Keratinocyte (primary cell): Measurements from ENCODE around the gene ADAMTS9. TPM values are rescaled to one million over a fixed set of nuclear protein-coding genes. Genes with fewer than 3 reads are reported as not detected.

ENCODE experiments used
- DNase-seq: peaks from one replicate; pipeline ENCODE4 v3.0.0-alpha.2; 2011; ENCODE audit warnings: low read depth, missing footprints, low spot score
- FAIRE-seq: peaks from 2 replicates; lab custom pipeline; 2011; peaks lifted over from hg19 to GRCh38; lab: Jason Lieb, UNC
- H2AFZ ChIP-seq: 2 replicates; pipeline ENCODE4 v1.6.0; 2012; ENCODE audit warnings: low read length, control low read depth, inconsistent platforms; ENCODE audit not compliant: control insufficient read depth
- H3K27ac ChIP-seq: 2 replicates; pipeline ENCODE4 v1.5.1; 2011; ENCODE audit warnings: low read length; ENCODE audit not compliant: control insufficient read depth, insufficient read depth
- H3K27me3 ChIP-seq: 3 replicates; pipeline ENCODE4 v1.6.0; 2011; ENCODE audit warnings: low read length; ENCODE audit not compliant: control insufficient read depth, insufficient read depth; ENCODE audit errors: extremely low read depth
- H3K36me3 ChIP-seq, 2 experiments: 2 replicates in 1 of 2; 3 replicates in 1 of 2; pipeline ENCODE4 v1.5.1; 2011; ENCODE audit warnings: low read length in 2 of 2, mild to moderate bottlenecking in 1 of 2; ENCODE audit not compliant: control insufficient read depth in 2 of 2, insufficient read depth in 2 of 2; ENCODE audit errors: extremely low read depth in 1 of 2
- H3K4me1 ChIP-seq: 3 replicates; pipeline ENCODE4 v1.5.1; 2011; ENCODE audit warnings: low read length; ENCODE audit not compliant: control insufficient read depth, insufficient read depth; ENCODE audit errors: extremely low read depth
- H3K4me2 ChIP-seq: 3 replicates; pipeline ENCODE4 v1.6.0; 2011; ENCODE audit warnings: low read depth, low read length; ENCODE audit not compliant: control insufficient read depth, insufficient read depth; ENCODE audit errors: extremely low read depth
- H3K4me3 ChIP-seq, 3 experiments: fragments of 200-600 bp in 1 of 3; sonication (generic) in 1 of 3; 2 replicates in 2 of 3; 3 replicates in 1 of 3; pipeline ENCODE4 v1.5.1; 2011 to 2016; ENCODE audit warnings: low read length in 3 of 3, mild to moderate bottlenecking in 3 of 3, control low read depth in 2 of 3, inconsistent platforms in 1 of 3, low read depth in 1 of 3, mixed read lengths in 1 of 3, mixed run types in 1 of 3, moderate library complexity in 1 of 3; ENCODE audit not compliant: control insufficient read depth in 2 of 3, insufficient read depth in 2 of 3; ENCODE audit errors: extremely low read depth in 1 of 3
- H3K79me2 ChIP-seq: 2 replicates; pipeline ENCODE4 v1.6.0; 2012; ENCODE audit warnings: low read length; ENCODE audit not compliant: control insufficient read depth, insufficient read depth
- H3K9ac ChIP-seq: 3 replicates; pipeline ENCODE4 v1.6.0; 2011; ENCODE audit warnings: low read length; ENCODE audit not compliant: control insufficient read depth, insufficient read depth; ENCODE audit errors: extremely low read depth
- H3K9me1 ChIP-seq: 3 replicates; pipeline ENCODE4 v1.6.0; 2011; ENCODE audit warnings: low read length; ENCODE audit not compliant: control insufficient read depth, insufficient read depth; ENCODE audit errors: extremely low read depth
- H3K9me3 ChIP-seq: 2 replicates; pipeline ENCODE4 v1.5.1; 2012; ENCODE audit warnings: low read depth, low read length; ENCODE audit not compliant: control insufficient read depth
- H4K20me1 ChIP-seq: 3 replicates; pipeline ENCODE4 v1.6.0; 2011; ENCODE audit warnings: low read length; ENCODE audit not compliant: control insufficient read depth, insufficient read depth; ENCODE audit errors: extremely low read depth
- CTCF ChIP-seq, 3 experiments: IDR thresholded peaks in 1 of 3; conservative IDR thresholded peaks in 1 of 3; optimal IDR thresholded peaks in 1 of 3; 2 replicates in 2 of 3; 3 replicates in 1 of 3; pipeline versions ENCODE3 to v1.5.1; 2011; ENCODE audit warnings: low read length in 3 of 3, mild to moderate bottlenecking in 3 of 3, moderate library complexity in 2 of 3, control low read depth in 1 of 3, inconsistent platforms in 1 of 3; ENCODE audit not compliant: insufficient read depth in 2 of 3; ENCODE audit errors: extremely low read depth in 1 of 3
- EZH2 ChIP-seq: IDR thresholded peaks from one replicate; pipeline ENCODE4 v1.6.1; 2012; ENCODE audit warnings: inconsistent platforms, mild to moderate bottlenecking, low read length, moderate library complexity
- dilution Hi-C: fragments of 300-500 bp; cut with MboI; formaldehyde crosslinking; loops from one replicate; pipeline ENCODE4 v1.7.0; 2020; ENCODE audit warnings: low sequenced_read_pairs; ENCODE audit not compliant: extremely low pct_ligation_motif_present
- polyA plus RNA-seq, 5 experiments: library from polyadenylated mRNA; depleted of rRNA in 3 of 5; stranded (reverse) in 3 of 5; stranded (forward) in 1 of 5; unstranded in 1 of 5; fragments of >200 nt; gene quantifications; 1 replicate in 1 of 5; 2 replicates in 3 of 5; 3 replicates in 1 of 5; pipeline versions ENCODE4 v1.2.1 to v1.2.3, GENCODE V29; 2011 to 2012; ENCODE audit warnings: missing spikeins in 2 of 5, low read depth in 1 of 5, low replicate concordance in 1 of 5

ADAMTS9 gene
- polyA plus RNA-seq, 1 donor (not counting 4 experiments of a cell fraction or from before 2014, with no cell fraction given): 0.43 TPM

DNA sequence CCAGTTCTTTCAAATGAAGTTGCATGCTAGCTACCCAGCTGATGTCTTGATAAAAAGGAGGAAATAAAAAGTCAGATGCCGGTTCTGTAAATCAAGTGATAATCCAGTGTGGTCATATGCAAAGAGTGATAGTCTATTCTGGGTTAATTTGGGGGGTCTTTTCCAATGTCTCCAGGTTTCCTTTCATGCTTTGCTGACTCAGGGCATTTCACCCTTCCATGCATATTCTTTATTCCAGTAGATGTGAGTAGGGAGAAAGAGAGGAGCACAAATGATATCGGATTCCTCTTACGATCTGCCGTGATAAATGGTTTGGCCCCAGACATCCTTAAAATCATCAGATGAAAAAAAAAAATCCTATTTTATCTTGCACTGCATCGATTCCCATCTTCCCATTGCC is 60.8 kb downstream of the ADAMTS9 start:
- no peak overlapping the region for H3K27ac ChIP-seq
- no peak for DNase-seq
- H3K4me2 ChIP-seq: no peak overlapping the region
- no peaks in the 10 kb centered on the region for H3K79me2 ChIP-seq
- no peaks in the 10 kb centered on the region for H3K4me1 ChIP-seq
- no peak overlapping the region for H2AFZ ChIP-seq
- H3K4me3 ChIP-seq: no peak overlapping the region
- no peaks in the 10 kb centered on the region for H3K9me1 ChIP-seq
- H3K9ac ChIP-seq: no peak overlapping the region
- TF ChIP-seq CTCF (optimal IDR thresholded peaks at IDR 0.05 in 1 of 3, IDR thresholded peaks at IDR 0.05 in 1 of 3, conservative IDR thresholded peaks at IDR 0.05 in 1 of 3; ENCODE audit: extremely low read depth in 1 of 3, insufficient read depth in 2 of 3, low read length in 3 of 3) (no peak), EZH2 (no peak)
- no peaks in the 10 kb centered on the region for H3K27me3 ChIP-seq
- H3K36me3 ChIP-seq: no peaks in the 10 kb centered on the region
- no peak for FAIRE-seq
- H4K20me1 ChIP-seq: no peaks in the 10 kb centered on the region
- dilution Hi-C loops: no loop called here
- no peaks in the 10 kb centered on the region for H3K9me3 ChIP-seq

DNA sequence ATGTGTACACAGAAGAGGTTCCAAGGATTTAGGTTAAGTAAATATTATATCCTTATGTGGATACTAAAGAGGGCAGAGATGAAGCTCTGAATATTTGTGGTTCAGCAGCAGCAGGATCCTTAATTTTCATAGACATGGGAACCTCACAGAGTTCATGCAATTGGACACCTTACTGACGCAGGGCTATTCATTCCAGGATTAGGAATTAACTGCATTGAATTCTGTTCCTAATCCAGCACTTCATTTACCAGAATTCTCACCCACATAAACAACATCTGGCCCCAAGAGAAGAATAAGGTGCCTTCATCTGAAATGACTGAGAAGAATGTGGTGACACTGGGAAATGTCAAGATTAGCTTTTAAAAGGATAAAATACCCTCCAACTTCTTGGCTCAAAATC is 62.4 kb downstream of the ADAMTS9 start:
- no peak overlapping the region for H2AFZ ChIP-seq
- H4K20me1 ChIP-seq: no peaks in the 10 kb centered on the region
- H3K9ac ChIP-seq: no peak overlapping the region
- dilution Hi-C loops: no loop called here
- H3K4me3 ChIP-seq: no peak overlapping the region
- H3K9me3 ChIP-seq: no peaks in the 10 kb centered on the region
- H3K9me1 ChIP-seq: no peaks in the 10 kb centered on the region
- no peaks in the 10 kb centered on the region for H3K27me3 ChIP-seq
- no peak overlapping the region for H3K4me2 ChIP-seq
- no peak for DNase-seq
- TF ChIP-seq EZH2 (no peak), CTCF (optimal IDR thresholded peaks at IDR 0.05 in 1 of 3, IDR thresholded peaks at IDR 0.05 in 1 of 3, conservative IDR thresholded peaks at IDR 0.05 in 1 of 3; ENCODE audit: extremely low read depth in 1 of 3, insufficient read depth in 2 of 3, low read length in 3 of 3) (no peak)
- no peak for FAIRE-seq
- no peaks in the 10 kb centered on the region for H3K79me2 ChIP-seq
- no peaks in the 10 kb centered on the region for H3K36me3 ChIP-seq
- no peaks in the 10 kb centered on the region for H3K4me1 ChIP-seq
- H3K27ac ChIP-seq: no peak overlapping the region
